ENCODE data around the gene ZC3HAV1L. TPM values are rescaled to one million over a fixed set of nuclear protein-coding genes. Genes with fewer than 3 reads are reported as not detected.

ZC3HAV1L gene, protein sequence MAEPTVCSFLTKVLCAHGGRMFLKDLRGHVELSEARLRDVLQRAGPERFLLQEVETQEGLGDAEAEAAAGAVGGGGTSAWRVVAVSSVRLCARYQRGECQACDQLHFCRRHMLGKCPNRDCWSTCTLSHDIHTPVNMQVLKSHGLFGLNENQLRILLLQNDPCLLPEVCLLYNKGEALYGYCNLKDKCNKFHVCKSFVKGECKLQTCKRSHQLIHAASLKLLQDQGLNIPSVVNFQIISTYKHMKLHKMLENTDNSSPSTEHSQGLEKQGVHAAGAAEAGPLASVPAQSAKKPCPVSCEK
- 54.7 TPM for total RNA-seq

DNA sequence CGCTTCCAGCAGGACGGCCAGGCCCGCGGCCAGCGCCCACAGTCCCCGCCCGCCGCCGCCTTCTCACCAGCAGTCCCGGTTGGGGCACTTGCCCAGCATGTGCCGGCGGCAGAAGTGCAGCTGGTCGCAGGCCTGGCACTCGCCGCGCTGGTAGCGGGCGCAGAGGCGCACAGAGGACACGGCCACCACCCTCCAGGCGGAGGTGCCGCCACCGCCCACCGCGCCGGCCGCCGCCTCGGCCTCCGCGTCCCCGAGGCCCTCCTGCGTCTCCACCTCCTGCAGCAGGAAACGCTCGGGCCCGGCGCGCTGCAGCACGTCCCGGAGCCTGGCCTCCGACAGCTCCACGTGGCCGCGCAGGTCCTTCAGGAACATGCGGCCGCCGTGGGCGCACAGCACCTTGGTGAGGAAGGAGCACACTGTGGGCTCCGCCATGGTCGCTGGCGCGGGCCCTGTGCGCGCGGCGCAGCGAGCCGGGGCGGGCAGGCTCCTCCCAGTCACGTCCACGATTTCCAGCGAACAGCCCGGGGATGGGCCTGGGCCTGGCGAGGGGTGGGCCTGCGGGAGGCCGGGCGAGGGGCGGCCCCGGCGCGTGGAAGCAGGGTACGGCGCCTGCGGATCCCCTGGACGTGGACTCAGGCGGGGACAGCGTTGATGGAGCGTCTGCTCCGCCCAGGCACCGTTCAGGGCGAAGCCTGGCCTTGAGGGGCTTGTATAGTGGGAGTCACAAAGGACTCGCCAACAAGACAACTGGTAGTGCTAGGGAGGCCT, at the start of gene ZC3HAV1L:
Gene ZC3HAV1L (minus strand): TSS at position 457 of the 768 bp plus-strand sequence. CDS start 25 bp downstream, at position 432.

DNA sequence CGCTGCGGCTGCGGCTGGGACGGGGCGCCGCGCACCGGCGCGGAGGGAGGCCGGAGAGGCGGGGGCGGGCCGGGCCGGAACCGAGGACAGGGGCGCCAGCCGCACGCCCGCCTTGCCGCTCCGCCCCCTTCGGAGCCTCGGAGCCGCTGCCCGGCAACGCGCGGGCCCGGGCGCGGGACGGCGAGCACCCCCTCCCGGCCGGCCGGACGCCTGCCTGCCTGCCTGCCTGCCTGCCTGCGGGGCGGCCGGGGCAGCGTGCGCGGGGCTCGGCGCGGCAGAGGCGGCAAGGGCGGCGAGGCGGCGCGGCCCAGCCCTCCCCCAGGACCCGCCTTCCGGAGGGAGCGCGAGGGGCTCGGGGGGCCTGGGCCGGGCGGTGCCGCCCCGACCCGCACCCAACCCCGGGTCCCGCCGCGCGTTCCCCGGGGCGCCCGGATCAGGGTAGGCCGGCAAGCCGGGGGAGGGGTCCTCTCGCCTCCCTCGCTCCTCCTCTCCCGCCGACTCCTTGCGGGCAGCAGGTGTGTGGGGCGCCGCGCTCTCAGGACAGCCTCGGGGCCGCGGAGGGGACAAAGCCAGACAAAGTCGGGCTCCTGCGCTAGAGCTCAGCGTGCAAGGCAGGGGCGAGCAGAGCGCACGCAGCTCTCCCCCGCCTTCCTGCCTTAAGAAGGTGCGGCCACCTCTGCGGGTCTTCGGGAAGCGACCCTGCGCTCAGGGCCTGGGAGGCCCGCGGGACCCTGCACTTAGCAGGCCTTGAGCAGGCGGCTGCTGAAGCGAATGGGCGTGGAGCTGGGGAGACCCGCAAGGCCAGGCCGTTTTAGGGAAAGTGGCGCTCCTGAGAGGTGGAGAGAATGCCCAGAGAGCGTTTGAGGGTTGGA, 54.3 kb downstream of the ZC3HAV1L start, which contains the start of gene KIAA1549:
Gene KIAA1549 (minus strand): TSS at position 58 of the 872 bp plus-strand sequence. CDS start 120 bp downstream, outside the sequence.

Other genes with a start within 250 kb of the ZC3HAV1L start
- gene TMEM213, start 238.0 kb downstream of the ZC3HAV1L start, total RNA-seq: 43.8 TPM
- 57.6 TPM for gene ATP6V0A4, start 237.8 kb downstream of the ZC3HAV1L start, total RNA-seq
- 9.7 TPM for gene KIAA1549, start 54.7 kb downstream of the ZC3HAV1L start, total RNA-seq
- gene ZC3HAV1, start 73.7 kb upstream of the ZC3HAV1L start, total RNA-seq: 31.6 TPM
- 16.0 TPM for gene UBN2, start 195.2 kb upstream of the ZC3HAV1L start, total RNA-seq

Measured in metanephros (tissue), 1 donor.